Astrocyte (in vitro differentiated cells and primary cell): ENCODE measurements around the gene AGPAT3.

Source experiments
- CTCF ChIP-seq: IDR thresholded peaks from 2 replicates; pipeline ENCODE4 v1.5.1; 2011; ENCODE audit warnings: low read depth, mild to moderate bottlenecking, inconsistent platforms, low read length, moderate library complexity; ENCODE audit not compliant: insufficient read depth
- EZH2 ChIP-seq: IDR thresholded peaks from 2 replicates; pipeline ENCODE4 v1.6.1; 2012; ENCODE audit warnings: mild to moderate bottlenecking, low read length, inconsistent platforms; ENCODE audit not compliant: insufficient read depth

GRCh38 chr21:43861706-43862105 lies 3.3 kb upstream of the AGPAT3 start:
- TF ChIP-seq CTCF: no peak
- no peak for TF ChIP-seq EZH2
